Stomach (tissue), 4 donors: ENCODE data around the gene RXFP4.

ENCODE experiments used
- CTCF ChIP-seq, 7 experiments: fragments of 450-650 bp in 4 of 7; fragments of 200-600 bp in 3 of 7; sonication (generic) in 3 of 7; IDR thresholded peaks; one replicate each; pipeline ENCODE4 v1.5.1; 2016 to 2019; ENCODE audit warnings: antibody characterized with exemption in 7 of 7, control low read depth in 2 of 7, mild to moderate bottlenecking in 1 of 7
- POLR2A ChIP-seq, 4 donors: fragments of 450-650 bp; IDR thresholded peaks; one replicate each; pipeline ENCODE4 v1.6.1; 2016; ENCODE audit warnings: antibody characterized with exemption in 4 of 4, control low read depth in 2 of 4, mild to moderate bottlenecking in 1 of 4, moderate library complexity in 1 of 4

- TF ChIP-seq POLR2A (IDR thresholded peaks at IDR 0.05) (no peak), CTCF (IDR thresholded peaks at IDR 0.05) (no peak)
Observed at GRCh38 chr1:155899683-155900082, 41.8 kb upstream of the RXFP4 start.
